Measurements from ENCODE around the gene GABRB2.

- no peak for TF ChIP-seq GATA3 (IDR thresholded peaks at IDR 0.05; ENCODE audit: low read depth, low read length)
- TF ChIP-seq GATA2 (IDR thresholded peaks at IDR 0.05; ENCODE audit: low read depth, low read length), result no peak
These were observed 135.4 kb downstream of the GABRB2 start for GRCh38 chr5:161411156-161411555.

All from SH-SY5Y (cell line).